K562 (cell line): Measurements from ENCODE around the gene TEX53. TPM values are rescaled to one million over a fixed set of nuclear protein-coding genes. Genes with fewer than 3 reads are reported as not detected.
A peak's percentile ranks its signal among the peaks of the same experiment; 100 is the strongest.

Experiments used
- ATAC-seq: fragments of 200-7000 bp; cut with Tn5 transposase; 3 replicates; pipeline ENCODE4 v1.9.1; 2020; ENCODE audit warnings: moderate library complexity
- BruUV-seq: library from RNA; stranded (reverse); fragments of 400-500 nt; replicated peaks from 2 replicates; lab custom pipeline; 2021; lab: Mats Ljungman, UMichigan
- CTCF ChIA-PET: fragments of 300-600 bp; formaldehyde crosslinking; extraction: SDS; loops from one replicate; lab custom pipeline; 2021; ENCODE audit warnings: low intra/inter-chr PET ratio; lab: Yijun Ruan, JAX
- POLR2A ChIA-PET: fragments of 300-600, 350-650 bp; sonication (Branson Sonifier 250); formaldehyde crosslinking; extraction: SDS; loops from one replicate; lab custom pipeline; 2021; ENCODE audit warnings: antibody characterized with exemption, inconsistent platforms; lab: Yijun Ruan, JAX
- DNase-seq, 4 experiments: peaks; one replicate each; pipeline versions ENCODE4 v3.0.0 to v3.0.0-alpha.2; 2011 to 2018; ENCODE audit warnings: low spot score in 3 of 4, mixed read lengths in 3 of 4; ENCODE audit errors: extremely low read depth in 1 of 4
- FAIRE-seq: peaks from 2 replicates; lab custom pipeline; 2011; peaks lifted over from hg19 to GRCh38; lab: Jason Lieb, UNC
- H2AFZ ChIP-seq: 2 replicates; pipeline ENCODE4 v1.6.0; 2011; ENCODE audit warnings: low read depth, low read length, control low read depth, inconsistent platforms
- H3K27ac ChIP-seq: fragments of 200-600 bp; 3 replicates; pipeline ENCODE4 v1.8.0; 2011; ENCODE audit warnings: low read depth, mild to moderate bottlenecking, control low read depth, inconsistent platforms, low read length, moderate library complexity, mixed read lengths; ENCODE audit errors: extremely low read depth
- H3K27me3 ChIP-seq, 2 experiments: fragments of 300-600 bp in 1 of 2; 2 replicates in 1 of 2; 3 replicates in 1 of 2; pipeline versions ENCODE4 v1.6.0 to v1.8.0; 2011; ENCODE audit warnings: inconsistent platforms in 2 of 2, low read length in 2 of 2, mild to moderate bottlenecking in 1 of 2, mixed read lengths in 1 of 2, moderate library complexity in 1 of 2; ENCODE audit not compliant: control insufficient read depth in 2 of 2, insufficient read depth in 2 of 2
- H3K36me3 ChIP-seq: fragments of 300-600 bp; 3 replicates; pipeline ENCODE4 v1.8.0; 2011; ENCODE audit warnings: mild to moderate bottlenecking, low read length, inconsistent platforms; ENCODE audit not compliant: control insufficient read depth, insufficient read depth
- H3K4me1 ChIP-seq, 2 experiments: fragments of 200-600 bp in 1 of 2; replicated peaks in 1 of 2; 2 replicates in 1 of 2; 3 replicates in 1 of 2; pipeline versions ENCODE4 v1.5.1 to v1.8.0; 2011; ENCODE audit warnings: inconsistent platforms in 2 of 2, low read length in 2 of 2, mild to moderate bottlenecking in 1 of 2, mixed read lengths in 1 of 2, moderate library complexity in 1 of 2; ENCODE audit not compliant: control insufficient read depth in 2 of 2, insufficient read depth in 2 of 2
- H3K4me2 ChIP-seq: 2 replicates; pipeline ENCODE4 v1.6.1; 2011; ENCODE audit warnings: low read length, control low read depth, inconsistent platforms, mixed read lengths; ENCODE audit not compliant: insufficient read depth
- H3K4me3 ChIP-seq: fragments of 200-600 bp; sonication (generic), shearing (Covaris generic); 2 replicates; pipeline ENCODE4 v1.5.1; 2016; ENCODE audit warnings: control low read depth, inconsistent platforms
- H3K79me2 ChIP-seq: fragments of 200-600 bp; 3 replicates; pipeline ENCODE4 v1.8.0; 2011; ENCODE audit warnings: low read length, inconsistent platforms; ENCODE audit not compliant: control insufficient read depth, insufficient read depth
- H3K9ac ChIP-seq, 2 experiments: 2 replicates each; pipeline versions ENCODE4 v1.6.0 to v1.6.1; 2011; ENCODE audit warnings: low read depth in 2 of 2, low read length in 2 of 2, control low read depth in 1 of 2, inconsistent platforms in 1 of 2, mild to moderate bottlenecking in 1 of 2, mixed read lengths in 1 of 2; ENCODE audit not compliant: insufficient read depth in 1 of 2
- H3K9me1 ChIP-seq: one replicate; pipeline ENCODE4 v1.6.0; 2011; ENCODE audit warnings: inconsistent platforms, mild to moderate bottlenecking, low read length, moderate library complexity; ENCODE audit not compliant: control insufficient read depth, insufficient read depth
- H3K9me3 ChIP-seq: replicated peaks from 2 replicates; pipeline ENCODE4 v1.5.1; 2011; ENCODE audit warnings: low read depth, low read length, inconsistent platforms; ENCODE audit not compliant: control insufficient read depth, insufficient read depth
- H4K20me1 ChIP-seq: replicated peaks from 2 replicates; pipeline ENCODE4 v1.6.1; 2011; ENCODE audit warnings: low read length, inconsistent platforms, mixed read lengths; ENCODE audit not compliant: control insufficient read depth, insufficient read depth
- BCOR ChIP-seq: fragments of 450-650 bp; IDR thresholded peaks from 2 replicates; pipeline ENCODE4 v1.6.1; 2016
- RBM25 ChIP-seq: fragments of 200-400 bp; formaldehyde crosslinking; IDR thresholded peaks from 2 replicates; pipeline ENCODE4 v1.6.1; 2018; ENCODE audit warnings: low read length, low read depth, moderate library complexity; ENCODE audit not compliant: severe bottlenecking
- WGBS: fragments of 100-300 bp; shearing (Covaris generic); methylation state at CpG from one replicate; pipeline ENCODE4 v1.1.6; 2016; ENCODE audit warnings: low coverage, mixed read lengths; ENCODE audit not compliant: insufficient coverage; ENCODE audit errors: missing lambda C conversion rate; 5-methylcytosine and 5-hydroxymethylcytosine counted together
- in situ Hi-C: fragments of 300-500 bp; cut with MboI; formaldehyde crosslinking; loops from 4 replicates; pipeline ENCODE4 v1.15.0; 2018; ENCODE audit warnings: inconsistent platforms, mixed read lengths
- intact Hi-C: fragments of 100-400 bp; cut with micrococcal nuclease; formaldehyde crosslinking; loops from 2 replicates; pipeline ENCODE4 v1.14.2; 2022
- polyA plus RNA-seq, 8 experiments: library from polyadenylated mRNA; depleted of rRNA in 4 of 8; stranded (reverse) in 5 of 8; unstranded in 3 of 8; fragments of >200 nt; fragmentation: Nextera tagmentation in 2 of 8; fragmentation: Illumina TruSeq in 1 of 8; extraction: Ambion mirVana in 2 of 8; extraction: Trizol in 1 of 8; gene quantifications; 2 replicates each; pipeline versions ENCODE4 v1.2.1 to v1.2.3, GENCODE V29; 2011 to 2014; ENCODE audit warnings: inconsistent platforms in 1 of 8, missing spikeins in 1 of 8
- total RNA-seq, 7 experiments: library from RNA; depleted of rRNA in 6 of 7; stranded (reverse); fragments of >200 nt in 6 of 7; fragmentation: Illumina TruSeq in 2 of 7; extraction: Trizol in 2 of 7; gene quantifications; 2 replicates each; pipeline versions ENCODE4 v1.2.1 to v1.2.3, GENCODE V29; 2011 to 2021; ENCODE audit warnings: low replicate concordance in 1 of 7
- TF ChIP-seq, protein P1 (sequence below): fragments of 450-650 bp; IDR thresholded peaks from 2 replicates; pipeline ENCODE4 v1.7.0; 2016; ENCODE audit warnings: borderline replicate concordance

Gene TEX53
- total and polyA plus RNA-seq, 9 of the 15 experiments (the other 6 are each of a cell fraction or from before 2014, with no cell fraction given): not detected

DNA sequence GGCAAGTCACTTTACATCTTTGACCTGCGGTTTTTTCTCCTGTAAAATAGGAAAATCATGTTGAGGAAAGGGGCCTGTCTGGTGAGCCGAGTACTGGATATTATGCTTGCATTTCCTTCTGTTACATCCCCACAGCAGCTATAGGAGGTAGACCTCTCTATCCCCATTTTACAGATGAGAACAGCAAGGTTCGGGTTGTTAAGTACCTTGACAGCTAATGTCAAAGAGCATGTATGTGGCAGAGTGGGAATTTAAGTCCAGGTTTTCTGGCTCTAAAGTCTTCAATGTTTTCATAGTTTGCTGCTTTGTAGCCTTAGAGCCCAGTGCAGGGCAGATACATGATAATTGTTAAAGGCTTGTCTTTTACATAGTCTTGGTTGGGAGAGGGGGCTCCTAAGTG is 43.7 kb downstream of the TEX53 start:
- Histone ChIP-seq H3K9me3 (peaks cover 7% of the 10 kb centered on the region), H2AFZ (no peak overlapping the region), H3K4me3 (no peak overlapping the region), H4K20me1 (no peaks in the 10 kb centered on the region), H3K27me3 (no peaks in the 10 kb centered on the region), H3K4me2 (no peak overlapping the region), H3K27ac (no peak overlapping the region), H3K9me1 (no peaks in the 10 kb centered on the region), H3K4me1 (peaks cover 21 to 23% of the 10 kb centered on the region in 2 experiments), H3K79me2 (peaks cover 48% of the 10 kb centered on the region), H3K36me3 (peaks cover 11% of the 10 kb centered on the region; the same call in 2 of the 3 replicates), H3K9ac (no peak overlapping the region)
- WGBS: 40% methylated on average over 3 of the region's 3 CpGs
- no peak for DNase-seq
- CTCF ChIA-PET: no interaction called here
- ATAC-seq: no peak
- in situ Hi-C loops (no loop called here), intact Hi-C loops (loop anchor here (2.0 kb wide), 1 partner anchor 75 kb away; no protein-coding TSS in a partner anchor)
- BruUV-seq: no TSS peak
- FAIRE-seq: no peak
- POLR2A ChIA-PET: no interaction called here
- TF ChIP-seq, protein P1, sequence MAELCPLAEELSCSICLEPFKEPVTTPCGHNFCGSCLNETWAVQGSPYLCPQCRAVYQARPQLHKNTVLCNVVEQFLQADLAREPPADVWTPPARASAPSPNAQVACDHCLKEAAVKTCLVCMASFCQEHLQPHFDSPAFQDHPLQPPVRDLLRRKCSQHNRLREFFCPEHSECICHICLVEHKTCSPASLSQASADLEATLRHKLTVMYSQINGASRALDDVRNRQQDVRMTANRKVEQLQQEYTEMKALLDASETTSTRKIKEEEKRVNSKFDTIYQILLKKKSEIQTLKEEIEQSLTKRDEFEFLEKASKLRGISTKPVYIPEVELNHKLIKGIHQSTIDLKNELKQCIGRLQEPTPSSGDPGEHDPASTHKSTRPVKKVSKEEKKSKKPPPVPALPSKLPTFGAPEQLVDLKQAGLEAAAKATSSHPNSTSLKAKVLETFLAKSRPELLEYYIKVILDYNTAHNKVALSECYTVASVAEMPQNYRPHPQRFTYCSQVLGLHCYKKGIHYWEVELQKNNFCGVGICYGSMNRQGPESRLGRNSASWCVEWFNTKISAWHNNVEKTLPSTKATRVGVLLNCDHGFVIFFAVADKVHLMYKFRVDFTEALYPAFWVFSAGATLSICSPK: no peak
- TF ChIP-seq BCOR (peak; percentile 47; the same call in 1 of the 2 replicates), RBM25 (peak; percentile 78)
